AG04449 (cell line): ENCODE measurements around the gene IDH3A.

Experiments
- CTCF ChIA-PET: fragments of 350-600 bp; formaldehyde crosslinking; extraction: SDS; loops from one replicate; lab custom pipeline; 2021; ENCODE audit warnings: antibody characterized with exemption; lab: Yijun Ruan, JAX
- POLR2A ChIA-PET: fragments of 400-600, 350-600 bp; formaldehyde crosslinking; extraction: SDS; loops from one replicate; lab custom pipeline; 2020; ENCODE audit warnings: antibody characterized with exemption, inconsistent platforms; lab: Yijun Ruan, JAX
- DNase-seq: peaks from one replicate; pipeline ENCODE4 v3.0.0-alpha.2; 2010; ENCODE audit warnings: low read depth, low spot score
- H3K4me3 ChIP-seq: 2 replicates; pipeline ENCODE4 v1.5.1; 2011; ENCODE audit warnings: low read depth, mild to moderate bottlenecking, control low read depth, low read length
- TF ChIP-seq, protein P1 (sequence below): IDR thresholded peaks from one replicate; pipeline ENCODE4 v1.5.1; 2011; ENCODE audit warnings: mild to moderate bottlenecking, moderate library complexity, low read length, control low read depth, inconsistent platforms; ENCODE audit not compliant: insufficient read depth; ENCODE audit errors: missing control alignments

The IDH3A gene

GRCh38 chr15:78206326-78207109 is 57.4 kb downstream of the IDH3A start:
- TF ChIP-seq, protein P1, sequence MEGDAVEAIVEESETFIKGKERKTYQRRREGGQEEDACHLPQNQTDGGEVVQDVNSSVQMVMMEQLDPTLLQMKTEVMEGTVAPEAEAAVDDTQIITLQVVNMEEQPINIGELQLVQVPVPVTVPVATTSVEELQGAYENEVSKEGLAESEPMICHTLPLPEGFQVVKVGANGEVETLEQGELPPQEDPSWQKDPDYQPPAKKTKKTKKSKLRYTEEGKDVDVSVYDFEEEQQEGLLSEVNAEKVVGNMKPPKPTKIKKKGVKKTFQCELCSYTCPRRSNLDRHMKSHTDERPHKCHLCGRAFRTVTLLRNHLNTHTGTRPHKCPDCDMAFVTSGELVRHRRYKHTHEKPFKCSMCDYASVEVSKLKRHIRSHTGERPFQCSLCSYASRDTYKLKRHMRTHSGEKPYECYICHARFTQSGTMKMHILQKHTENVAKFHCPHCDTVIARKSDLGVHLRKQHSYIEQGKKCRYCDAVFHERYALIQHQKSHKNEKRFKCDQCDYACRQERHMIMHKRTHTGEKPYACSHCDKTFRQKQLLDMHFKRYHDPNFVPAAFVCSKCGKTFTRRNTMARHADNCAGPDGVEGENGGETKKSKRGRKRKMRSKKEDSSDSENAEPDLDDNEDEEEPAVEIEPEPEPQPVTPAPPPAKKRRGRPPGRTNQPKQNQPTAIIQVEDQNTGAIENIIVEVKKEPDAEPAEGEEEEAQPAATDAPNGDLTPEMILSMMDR = no peak
- no peak overlapping the region for H3K4me3 ChIP-seq
- no peak for DNase-seq
- POLR2A ChIA-PET = no interaction called here
- CTCF ChIA-PET = interaction anchor here (1.0 to 3.9 kb wide), 5 partner anchors 11 to 247 kb away, joined by 3 to 22 read pairs (median 5); no protein-coding TSS in a partner anchor

DNA sequence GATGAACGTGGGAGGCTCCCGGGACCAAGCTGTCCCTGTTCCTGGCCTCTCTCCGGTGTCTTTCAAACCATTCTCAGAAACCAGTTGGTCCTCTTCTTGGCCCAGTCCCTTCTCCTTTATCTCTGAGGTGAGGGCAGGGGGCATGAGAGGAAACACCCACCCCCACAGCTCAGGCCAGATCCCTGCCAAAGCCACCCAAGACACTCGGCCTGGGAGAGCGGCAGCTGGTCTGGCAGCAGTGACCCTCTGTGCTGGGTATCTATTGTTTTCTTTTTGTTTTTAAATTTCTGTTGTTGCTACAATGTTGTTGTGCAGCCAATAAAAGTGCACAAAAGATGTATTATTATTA is 57.9 kb downstream of the IDH3A start:
- H3K4me3 ChIP-seq = no peak overlapping the region
- TF ChIP-seq, protein P1 = no peak
- CTCF ChIA-PET = interaction anchor here (1.0 to 3.9 kb wide), 3 partner anchors 17 to 34 kb away, joined by 3 to 22 read pairs (median 3); no protein-coding TSS in a partner anchor
- POLR2A ChIA-PET = no interaction called here
- no peak for DNase-seq

GRCh38 chr15:78207641-78208340 is 58.6 kb downstream of the IDH3A start:
- TF ChIP-seq, protein P1 = no peak
- POLR2A ChIA-PET = no interaction called here
- CTCF ChIA-PET = interaction anchor here (3.9 kb wide), 1 partner anchor 33 kb away, joined by 22 read pairs; no protein-coding TSS in a partner anchor
- DNase-seq = no peak
- H3K4me3 ChIP-seq = no peak overlapping the region

GRCh38 chr15:78208341-78208844 is 59.2 kb downstream of the IDH3A start:
- POLR2A ChIA-PET = no interaction called here
- H3K4me3 ChIP-seq = no peak overlapping the region
- TF ChIP-seq, protein P1 = no peak
- DNase-seq = no peak
- CTCF ChIA-PET = interaction anchor here (3.9 kb wide), 1 partner anchor 33 kb away, joined by 22 read pairs; no protein-coding TSS in a partner anchor

GRCh38 chr15:78208887-78209645 is 59.9 kb downstream of the IDH3A start:
- TF ChIP-seq, protein P1 = no peak
- H3K4me3 ChIP-seq = no peak overlapping the region
- DNase-seq = no peak
- ChIA-PET CTCF (no interaction called here), POLR2A (no interaction called here)
